ENCODE results near the gene CPB1.

Gene CPB1

DNA sequence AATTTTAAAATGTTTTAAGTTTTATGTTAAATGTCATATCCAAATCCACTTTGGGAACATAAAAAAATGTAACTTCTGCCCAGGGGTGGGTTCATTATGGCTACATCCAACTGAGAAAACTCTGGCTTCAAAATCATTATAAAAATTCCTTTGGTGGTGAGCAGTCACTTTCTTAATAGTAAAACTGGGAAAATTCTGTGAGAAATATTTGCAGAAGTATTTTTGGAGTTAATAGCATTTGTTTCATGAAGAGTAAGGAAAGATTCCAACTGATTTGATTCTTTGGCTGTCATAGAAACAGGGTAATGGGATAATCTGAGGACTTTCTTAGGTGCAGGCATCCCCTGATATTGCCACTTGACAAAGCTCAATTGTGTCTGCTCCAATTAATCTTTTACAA is 76.3 kb downstream of the CPB1 start:
- no peak for TF ChIP-seq ZFX (IDR thresholded peaks at IDR 0.05; ENCODE audit: borderline replicate concordance)
- TF ChIP-seq, protein P1, sequence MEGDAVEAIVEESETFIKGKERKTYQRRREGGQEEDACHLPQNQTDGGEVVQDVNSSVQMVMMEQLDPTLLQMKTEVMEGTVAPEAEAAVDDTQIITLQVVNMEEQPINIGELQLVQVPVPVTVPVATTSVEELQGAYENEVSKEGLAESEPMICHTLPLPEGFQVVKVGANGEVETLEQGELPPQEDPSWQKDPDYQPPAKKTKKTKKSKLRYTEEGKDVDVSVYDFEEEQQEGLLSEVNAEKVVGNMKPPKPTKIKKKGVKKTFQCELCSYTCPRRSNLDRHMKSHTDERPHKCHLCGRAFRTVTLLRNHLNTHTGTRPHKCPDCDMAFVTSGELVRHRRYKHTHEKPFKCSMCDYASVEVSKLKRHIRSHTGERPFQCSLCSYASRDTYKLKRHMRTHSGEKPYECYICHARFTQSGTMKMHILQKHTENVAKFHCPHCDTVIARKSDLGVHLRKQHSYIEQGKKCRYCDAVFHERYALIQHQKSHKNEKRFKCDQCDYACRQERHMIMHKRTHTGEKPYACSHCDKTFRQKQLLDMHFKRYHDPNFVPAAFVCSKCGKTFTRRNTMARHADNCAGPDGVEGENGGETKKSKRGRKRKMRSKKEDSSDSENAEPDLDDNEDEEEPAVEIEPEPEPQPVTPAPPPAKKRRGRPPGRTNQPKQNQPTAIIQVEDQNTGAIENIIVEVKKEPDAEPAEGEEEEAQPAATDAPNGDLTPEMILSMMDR (IDR thresholded peaks at IDR 0.05): no peak
- H3K27ac ChIP-seq: no peak overlapping the region

DNA sequence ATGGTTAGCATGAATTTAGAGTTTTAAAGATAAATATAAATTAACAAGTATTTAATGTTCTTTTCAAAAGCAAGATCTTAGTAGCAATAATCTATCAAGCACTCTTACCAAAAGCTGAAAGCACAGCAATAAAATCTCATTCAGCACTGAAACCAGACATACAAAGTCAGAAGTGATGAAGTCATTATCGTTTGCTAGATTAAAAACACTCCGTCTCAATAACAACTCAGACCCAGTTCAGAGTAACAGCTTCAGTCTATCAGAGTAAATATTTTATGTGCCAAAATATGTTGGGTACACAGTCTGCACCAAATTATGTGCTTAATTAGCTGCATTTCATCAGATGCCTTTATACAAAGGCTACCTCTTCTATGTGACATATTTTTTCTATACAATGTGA is 79.1 kb downstream of the CPB1 start:
- H3K27ac ChIP-seq: no peak overlapping the region
- TF ChIP-seq, protein P1 (IDR thresholded peaks at IDR 0.05): no peak
- no peak for TF ChIP-seq ZFX (IDR thresholded peaks at IDR 0.05; ENCODE audit: borderline replicate concordance)
